GM10248 (cell line): Measurements from ENCODE around the gene CCDC34.

Experiments
- CTCF ChIA-PET: fragments of 300-600 bp; sonication (Branson Sonifier 250); formaldehyde crosslinking; extraction: SDS; loops from one replicate; lab custom pipeline; 2021; ENCODE audit warnings: antibody characterized with exemption; lab: Yijun Ruan, JAX
- POLR2A ChIA-PET: fragments of 350-650 bp; sonication (Branson Sonifier 250); formaldehyde crosslinking; extraction: SDS; loops from one replicate; lab custom pipeline; 2020; ENCODE audit warnings: antibody characterized with exemption; lab: Yijun Ruan, JAX
- DNase-seq: peaks from one replicate; pipeline ENCODE4 v3.0.0; 2012; ENCODE audit errors: extremely low spot score
- CTCF ChIP-seq: IDR thresholded peaks from 2 replicates; pipeline ENCODE4 v1.5.1; 2012; ENCODE audit warnings: mild to moderate bottlenecking, low read depth; ENCODE audit errors: extremely low read depth, missing control alignments, control extremely low read depth

Gene CCDC34

GRCh38 chr11:27388001-27388400, 25.0 kb upstream of the CCDC34 start:
- POLR2A ChIA-PET: no interaction called here
- no peak for DNase-seq
- CTCF ChIA-PET: no interaction called here
- TF ChIP-seq CTCF: no peak

- CTCF ChIA-PET: no interaction called here
- DNase-seq: no peak
- no peak for TF ChIP-seq CTCF
- POLR2A ChIA-PET: no interaction called here
Measured at GRCh38 chr11:27387362-27387761, 24.3 kb upstream of the CCDC34 start.

- ChIA-PET CTCF (interaction anchor here (0.7 kb wide), 1 partner anchor 113 kb away, joined by 3 read pairs; no protein-coding TSS in a partner anchor), POLR2A (no interaction called here)
- DNase-seq: no peak
- no peak for TF ChIP-seq CTCF
Measured at GRCh38 chr11:27386181-27386845, 23.3 kb upstream of the CCDC34 start.

- no peak for TF ChIP-seq CTCF
- CTCF ChIA-PET: interaction anchor here (1.3 to 1.5 kb wide), 2 partner anchors 9 to 14 kb away, joined by 3 to 4 read pairs; no protein-coding TSS in a partner anchor
- POLR2A ChIA-PET: no interaction called here
- DNase-seq: no peak
Measured at GRCh38 chr11:27385245-27385644, 22.2 kb upstream of the CCDC34 start.

GRCh38 chr11:27384227-27384626, 21.2 kb upstream of the CCDC34 start:
- POLR2A ChIA-PET: no interaction called here
- DNase-seq: no peak
- CTCF ChIA-PET: interaction anchor here (1.0 to 1.5 kb wide), 5 partner anchors 10 to 50 kb away, joined by 3 to 4 read pairs (median 3); no protein-coding TSS in a partner anchor
- no peak for TF ChIP-seq CTCF

- no peak for DNase-seq
- ChIA-PET CTCF (interaction anchor here (1.2 to 1.4 kb wide), 3 partner anchors 9 to 21 kb away, joined by 3 to 4 read pairs (median 3); partner anchors contain the start of gene CCDC34), POLR2A (no interaction called here)
- TF ChIP-seq CTCF: no peak
Measured at GRCh38 chr11:27383645-27384044, 20.6 kb upstream of the CCDC34 start.
